ENCODE results near the gene CDH13. TPM values are rescaled to one million over a fixed set of nuclear protein-coding genes. Genes with fewer than 3 reads are reported as not detected.

The CDH13 gene
- total and polyA plus RNA-seq, 9 of the 15 experiments (the other 6 are each of a cell fraction or from before 2014, with no cell fraction given), result 0.03 TPM; not detected in 8

GRCh38 chr16:83835586-83836566, 1209.1 kb downstream of the CDH13 start (continued):
- TF ChIP-seq MEIS2 (IDR thresholded peaks at IDR 0.05; ENCODE audit: partially characterized antibody), result peak; percentile 26
- TF ChIP-seq EZH2 (IDR thresholded peaks at IDR 0.05; ENCODE audit: borderline replicate concordance, low read depth, low read length), result no peak
- peak; percentile 88 for TF ChIP-seq SMARCC2 (IDR thresholded peaks at IDR 0.05; ENCODE audit: low read depth)
- no peak for TF ChIP-seq ZNF143 (CRISPR knock-in tag; IDR thresholded peaks at IDR 0.05)
- TF ChIP-seq, protein P1, sequence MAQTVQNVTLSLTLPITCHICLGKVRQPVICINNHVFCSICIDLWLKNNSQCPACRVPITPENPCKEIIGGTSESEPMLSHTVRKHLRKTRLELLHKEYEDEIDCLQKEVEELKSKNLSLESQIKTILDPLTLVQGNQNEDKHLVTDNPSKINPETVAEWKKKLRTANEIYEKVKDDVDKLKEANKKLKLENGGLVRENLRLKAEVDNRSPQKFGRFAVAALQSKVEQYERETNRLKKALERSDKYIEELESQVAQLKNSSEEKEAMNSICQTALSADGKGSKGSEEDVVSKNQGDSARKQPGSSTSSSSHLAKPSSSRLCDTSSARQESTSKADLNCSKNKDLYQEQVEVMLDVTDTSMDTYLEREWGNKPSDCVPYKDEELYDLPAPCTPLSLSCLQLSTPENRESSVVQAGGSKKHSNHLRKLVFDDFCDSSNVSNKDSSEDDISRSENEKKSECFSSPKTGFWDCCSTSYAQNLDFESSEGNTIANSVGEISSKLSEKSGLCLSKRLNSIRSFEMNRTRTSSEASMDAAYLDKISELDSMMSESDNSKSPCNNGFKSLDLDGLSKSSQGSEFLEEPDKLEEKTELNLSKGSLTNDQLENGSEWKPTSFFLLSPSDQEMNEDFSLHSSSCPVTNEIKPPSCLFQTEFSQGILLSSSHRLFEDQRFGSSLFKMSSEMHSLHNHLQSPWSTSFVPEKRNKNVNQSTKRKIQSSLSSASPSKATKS (CRISPR knock-in tag; IDR thresholded peaks at IDR 0.05), result no peak
- TF ChIP-seq FOSL1 (tag; conservative IDR thresholded peaks at IDR 0.05), result peak; percentile 97
- TF ChIP-seq BHLHE40 (IDR thresholded peaks at IDR 0.05; ENCODE audit: low read length), result no peak
- no peak for TF ChIP-seq CXXC5 (CRISPR knock-in tag; IDR thresholded peaks at IDR 0.05)
- TF ChIP-seq RCOR1 (IDR thresholded peaks at IDR 0.05; ENCODE audit: borderline replicate concordance in 1 of 2, low read depth in 2 of 2, low read length in 2 of 2), result peak in 1 of 2 experiments; percentile 85; a peak in 1 of 4 replicates
- TF ChIP-seq BRD9 (IDR thresholded peaks at IDR 0.05; ENCODE audit: low read depth, partially characterized antibody), result no peak
- no peak for TF ChIP-seq FOXP1 (CRISPR knock-in tag; IDR thresholded peaks at IDR 0.05)
- TF ChIP-seq ZNF696 (CRISPR knock-in tag; conservative IDR thresholded peaks at IDR 0.05), result no peak
- no peak for TF ChIP-seq CBX3 (IDR thresholded peaks at IDR 0.05; ENCODE audit: borderline replicate concordance in 1 of 2, low read length in 2 of 2)
- peak; percentile 96 for TF ChIP-seq C11orf30 (IDR thresholded peaks at IDR 0.05; ENCODE audit: low read depth)
- no peak for TF ChIP-seq HINFP (tag; conservative IDR thresholded peaks at IDR 0.05; ENCODE audit: low read depth)
- no peak for TF ChIP-seq ZSCAN32 (CRISPR knock-in tag; IDR thresholded peaks at IDR 0.05)
- no peak for TF ChIP-seq ZNF41 (CRISPR knock-in tag; conservative IDR thresholded peaks at IDR 0.05)
- 0 out of 2 replicates have a peak, but pooled peaks have one; percentile 12 for TF ChIP-seq ILF3 (IDR thresholded peaks at IDR 0.05; ENCODE audit: borderline replicate concordance)
- no peak for TF ChIP-seq PHF20 (IDR thresholded peaks at IDR 0.05; ENCODE audit: partially characterized antibody)
- TF ChIP-seq TBL1XR1 (IDR thresholded peaks at IDR 0.05; ENCODE audit: low read length in 2 of 2), result 0 out of 4 replicates have a peak, but pooled peaks of 1 of the 2 experiments have one; percentile 39
- TF ChIP-seq, protein P2, sequence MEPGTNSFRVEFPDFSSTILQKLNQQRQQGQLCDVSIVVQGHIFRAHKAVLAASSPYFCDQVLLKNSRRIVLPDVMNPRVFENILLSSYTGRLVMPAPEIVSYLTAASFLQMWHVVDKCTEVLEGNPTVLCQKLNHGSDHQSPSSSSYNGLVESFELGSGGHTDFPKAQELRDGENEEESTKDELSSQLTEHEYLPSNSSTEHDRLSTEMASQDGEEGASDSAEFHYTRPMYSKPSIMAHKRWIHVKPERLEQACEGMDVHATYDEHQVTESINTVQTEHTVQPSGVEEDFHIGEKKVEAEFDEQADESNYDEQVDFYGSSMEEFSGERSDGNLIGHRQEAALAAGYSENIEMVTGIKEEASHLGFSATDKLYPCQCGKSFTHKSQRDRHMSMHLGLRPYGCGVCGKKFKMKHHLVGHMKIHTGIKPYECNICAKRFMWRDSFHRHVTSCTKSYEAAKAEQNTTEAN (CRISPR knock-in tag; IDR thresholded peaks at IDR 0.05), result no peak

All from K562 (cell line).